K562 (cell line): ENCODE results near the gene JMY. TPM values are rescaled to one million over a fixed set of nuclear protein-coding genes. Genes with fewer than 3 reads are reported as not detected.

Experiments
- L3MBTL2 ChIP-seq: fragments of 450-650 bp; IDR thresholded peaks from 2 replicates; pipeline ENCODE4 v1.6.1; 2016; ENCODE audit warnings: mild to moderate bottlenecking, moderate library complexity
- NFIC ChIP-seq: fragments of 450-650 bp; IDR thresholded peaks from 2 replicates; pipeline ENCODE4 v1.6.1; 2017; ENCODE audit warnings: mild to moderate bottlenecking, inconsistent platforms
- SAFB ChIP-seq: fragments of 200-400 bp; formaldehyde crosslinking; IDR thresholded peaks from 2 replicates; pipeline ENCODE4 v1.6.1; 2017; ENCODE audit warnings: low read depth, low read length, borderline replicate concordance
- TCF7 ChIP-seq: sonication (generic); IDR thresholded peaks from 2 replicates; pipeline ENCODE4 v1.6.1; 2016; ENCODE audit warnings: antibody characterized with exemption, borderline replicate concordance
- TGIF2 ChIP-seq: sonication (generic); formaldehyde crosslinking; IDR thresholded peaks from 2 replicates; pipeline ENCODE4 v1.8.1; 2022; ENCODE audit warnings: mild to moderate bottlenecking, missing genetic modification reagents, moderate library complexity
- ZNF3 ChIP-seq: fragments of 250-450 bp; sonication (Bioruptor Pico); IDR thresholded peaks from 2 replicates; pipeline ENCODE4 v1.5.0; 2021; ENCODE audit warnings: mild to moderate bottlenecking, moderate library complexity
- ZNF592 ChIP-seq: fragments of 450-650 bp; IDR thresholded peaks from 2 replicates; pipeline ENCODE4 v1.6.1; 2017; ENCODE audit warnings: antibody characterized with exemption, mild to moderate bottlenecking
- polyA plus RNA-seq, 8 experiments: library from polyadenylated mRNA; depleted of rRNA in 4 of 8; stranded (reverse) in 5 of 8; unstranded in 3 of 8; fragments of >200 nt; fragmentation: Nextera tagmentation in 2 of 8; fragmentation: Illumina TruSeq in 1 of 8; extraction: Ambion mirVana in 2 of 8; extraction: Trizol in 1 of 8; gene quantifications; 2 replicates each; pipeline versions ENCODE4 v1.2.1 to v1.2.3, GENCODE V29; 2011 to 2014; ENCODE audit warnings: inconsistent platforms in 1 of 8, missing spikeins in 1 of 8
- total RNA-seq, 7 experiments: library from RNA; depleted of rRNA in 6 of 7; stranded (reverse); fragments of >200 nt in 6 of 7; fragmentation: Illumina TruSeq in 2 of 7; extraction: Trizol in 2 of 7; gene quantifications; 2 replicates each; pipeline versions ENCODE4 v1.2.1 to v1.2.3, GENCODE V29; 2011 to 2021; ENCODE audit warnings: low replicate concordance in 1 of 7
- TF ChIP-seq, protein P1 (sequence below), 2 experiments: fragments of 450-650 bp; formaldehyde crosslinking in 1 of 2; IDR thresholded peaks; 2 replicates each; pipeline versions ENCODE4 v1.4.0 to v1.6.1; 2014 to 2020; ENCODE audit warnings: mild to moderate bottlenecking in 2 of 2, borderline replicate concordance in 1 of 2, low read depth in 1 of 2
- TF ChIP-seq, protein P2 (sequence below): fragments of 450-650 bp; formaldehyde crosslinking; IDR thresholded peaks from 2 replicates; pipeline ENCODE4 v1.4.0; 2020; ENCODE audit warnings: mild to moderate bottlenecking
- TF ChIP-seq, protein P3 (sequence below): fragments of 450-650 bp; IDR thresholded peaks from 2 replicates; pipeline ENCODE4 v1.6.1; 2018; ENCODE audit warnings: mild to moderate bottlenecking, low read depth; ENCODE audit not compliant: partially characterized antibody

The JMY gene
- total and polyA plus RNA-seq, 9 of the 15 experiments (the other 6 are each of a cell fraction or from before 2014, with no cell fraction given), result 1.1 to 5.5 (median 3.7) TPM

DNA sequence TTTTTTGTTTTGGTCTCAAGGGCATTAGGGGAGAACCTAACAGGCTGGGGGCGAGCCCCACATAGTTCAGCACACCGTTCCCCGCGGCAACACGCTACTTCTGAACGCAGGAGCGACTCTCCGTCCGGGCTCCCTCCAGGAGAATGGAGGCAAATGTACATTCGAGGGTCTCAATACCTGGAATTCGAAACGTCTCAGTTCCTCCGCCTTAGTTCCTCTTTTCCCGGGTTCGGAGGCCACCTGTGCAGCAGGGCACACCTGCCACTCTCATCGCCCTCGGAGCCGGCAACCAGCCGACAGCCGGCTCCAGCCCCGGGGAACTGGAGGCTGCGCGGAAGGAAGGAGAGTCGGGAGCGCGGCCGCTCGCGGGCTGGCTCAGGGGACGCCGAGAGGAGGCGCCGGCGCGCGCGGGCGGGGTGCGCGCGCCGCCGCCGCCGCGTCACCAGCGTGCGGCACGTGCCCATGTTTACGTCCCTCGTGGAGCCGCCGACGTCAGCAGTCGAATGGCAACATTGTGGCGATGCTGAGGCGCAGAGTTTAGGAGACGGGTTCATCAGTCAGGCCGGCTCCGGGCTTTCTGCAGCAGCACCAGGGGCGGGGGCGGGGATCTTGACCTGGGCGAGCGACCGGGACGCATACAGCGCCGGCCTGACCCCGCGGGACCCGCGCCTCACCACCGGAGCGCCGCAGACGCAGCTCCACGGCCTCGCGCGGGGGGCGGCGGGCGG is at the start of gene JMY (continued):
- TF ChIP-seq, protein P1, sequence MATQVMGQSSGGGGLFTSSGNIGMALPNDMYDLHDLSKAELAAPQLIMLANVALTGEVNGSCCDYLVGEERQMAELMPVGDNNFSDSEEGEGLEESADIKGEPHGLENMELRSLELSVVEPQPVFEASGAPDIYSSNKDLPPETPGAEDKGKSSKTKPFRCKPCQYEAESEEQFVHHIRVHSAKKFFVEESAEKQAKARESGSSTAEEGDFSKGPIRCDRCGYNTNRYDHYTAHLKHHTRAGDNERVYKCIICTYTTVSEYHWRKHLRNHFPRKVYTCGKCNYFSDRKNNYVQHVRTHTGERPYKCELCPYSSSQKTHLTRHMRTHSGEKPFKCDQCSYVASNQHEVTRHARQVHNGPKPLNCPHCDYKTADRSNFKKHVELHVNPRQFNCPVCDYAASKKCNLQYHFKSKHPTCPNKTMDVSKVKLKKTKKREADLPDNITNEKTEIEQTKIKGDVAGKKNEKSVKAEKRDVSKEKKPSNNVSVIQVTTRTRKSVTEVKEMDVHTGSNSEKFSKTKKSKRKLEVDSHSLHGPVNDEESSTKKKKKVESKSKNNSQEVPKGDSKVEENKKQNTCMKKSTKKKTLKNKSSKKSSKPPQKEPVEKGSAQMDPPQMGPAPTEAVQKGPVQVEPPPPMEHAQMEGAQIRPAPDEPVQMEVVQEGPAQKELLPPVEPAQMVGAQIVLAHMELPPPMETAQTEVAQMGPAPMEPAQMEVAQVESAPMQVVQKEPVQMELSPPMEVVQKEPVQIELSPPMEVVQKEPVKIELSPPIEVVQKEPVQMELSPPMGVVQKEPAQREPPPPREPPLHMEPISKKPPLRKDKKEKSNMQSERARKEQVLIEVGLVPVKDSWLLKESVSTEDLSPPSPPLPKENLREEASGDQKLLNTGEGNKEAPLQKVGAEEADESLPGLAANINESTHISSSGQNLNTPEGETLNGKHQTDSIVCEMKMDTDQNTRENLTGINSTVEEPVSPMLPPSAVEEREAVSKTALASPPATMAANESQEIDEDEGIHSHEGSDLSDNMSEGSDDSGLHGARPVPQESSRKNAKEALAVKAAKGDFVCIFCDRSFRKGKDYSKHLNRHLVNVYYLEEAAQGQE (IDR thresholded peaks at IDR 0.05; ENCODE audit: borderline replicate concordance), result peak; percentile 19; the same call in 1 of the 2 replicates
- TF ChIP-seq, protein P1 (CRISPR knock-in tag; IDR thresholded peaks at IDR 0.05; ENCODE audit: low read depth), result no peak
- TF ChIP-seq L3MBTL2, result peak; percentile 96
- 0 out of 2 replicates have a peak, but pooled peaks have one; percentile 7 for TF ChIP-seq SAFB
- TF ChIP-seq NFIC, result peak; percentile 35; the same call in 1 of the 2 replicates
- no peak for TF ChIP-seq TCF7
- TF ChIP-seq ZNF3 (CRISPR knock-in tag), result 0 out of 2 replicates have a peak, but pooled peaks have one; percentile 4
- no peak for TF ChIP-seq TGIF2 (CRISPR knock-in tag)
- peak; percentile 56; the same call in 1 of the 2 replicates for TF ChIP-seq ZNF592
- TF ChIP-seq, protein P2, sequence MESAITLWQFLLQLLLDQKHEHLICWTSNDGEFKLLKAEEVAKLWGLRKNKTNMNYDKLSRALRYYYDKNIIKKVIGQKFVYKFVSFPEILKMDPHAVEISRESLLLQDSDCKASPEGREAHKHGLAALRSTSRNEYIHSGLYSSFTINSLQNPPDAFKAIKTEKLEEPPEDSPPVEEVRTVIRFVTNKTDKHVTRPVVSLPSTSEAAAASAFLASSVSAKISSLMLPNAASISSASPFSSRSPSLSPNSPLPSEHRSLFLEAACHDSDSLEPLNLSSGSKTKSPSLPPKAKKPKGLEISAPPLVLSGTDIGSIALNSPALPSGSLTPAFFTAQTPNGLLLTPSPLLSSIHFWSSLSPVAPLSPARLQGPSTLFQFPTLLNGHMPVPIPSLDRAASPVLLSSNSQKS, result no peak
- TF ChIP-seq, protein P3, sequence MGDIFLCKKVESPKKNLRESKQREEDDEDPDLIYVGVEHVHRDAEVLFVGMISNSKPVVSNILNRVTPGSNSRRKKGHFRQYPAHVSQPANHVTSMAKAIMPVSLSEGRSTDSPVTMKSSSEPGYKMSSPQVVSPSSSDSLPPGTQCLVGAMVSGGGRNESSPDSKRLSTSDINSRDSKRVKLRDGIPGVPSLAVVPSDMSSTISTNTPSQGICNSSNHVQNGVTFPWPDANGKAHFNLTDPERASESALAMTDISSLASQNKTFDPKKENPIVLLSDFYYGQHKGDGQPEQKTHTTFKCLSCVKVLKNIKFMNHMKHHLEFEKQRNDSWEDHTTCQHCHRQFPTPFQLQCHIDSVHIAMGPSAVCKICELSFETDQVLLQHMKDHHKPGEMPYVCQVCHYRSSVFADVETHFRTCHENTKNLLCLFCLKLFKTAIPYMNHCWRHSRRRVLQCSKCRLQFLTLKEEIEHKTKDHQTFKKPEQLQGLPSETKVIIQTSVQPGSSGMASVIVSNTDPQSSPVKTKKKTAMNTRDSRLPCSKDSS, result no peak
